Measurements from ENCODE around the gene HSD3B7. TPM values are rescaled to one million over a fixed set of nuclear protein-coding genes. Genes with fewer than 3 reads are reported as not detected.

Gene HSD3B7
- total RNA-seq, 1 donor from 2014 or later, result 11.5 TPM

GRCh38 chr16:30953511-30954124, 31.4 kb upstream of the HSD3B7 start:
- H3K4me3 ChIP-seq (ENCODE audit: low read depth, low read length), result no peak overlapping the region
- DNase-seq (ENCODE audit: low read depth), result no peak
- peak; percentile 80 for TF ChIP-seq CTCF (IDR thresholded peaks at IDR 0.05; ENCODE audit: insufficient read depth, low read length, poor library complexity, severe bottlenecking)
- H3K27me3 ChIP-seq (ENCODE audit: control insufficient read depth, insufficient read depth, low read length), result no peaks in the 10 kb centered on the region
- H3K36me3 ChIP-seq (ENCODE audit: control insufficient read depth, insufficient read depth, low read length), result peaks cover 1% of the 10 kb centered on the region

GRCh38 chr16:30954993-30955392, 30.0 kb upstream of the HSD3B7 start:
- TF ChIP-seq CTCF (IDR thresholded peaks at IDR 0.05; ENCODE audit: insufficient read depth, low read length, poor library complexity, severe bottlenecking), result no peak

GRCh38 chr16:30956601-30957455, 28.2 kb upstream of the HSD3B7 start:
- Histone ChIP-seq H3K4me3 (ENCODE audit: low read depth, low read length) (peak overlapping the region; percentile 86), H3K27me3 (ENCODE audit: control insufficient read depth, insufficient read depth, low read length) (no peaks in the 10 kb centered on the region), H3K36me3 (ENCODE audit: control insufficient read depth, insufficient read depth, low read length) (peaks cover 1% of the 10 kb centered on the region)
- TF ChIP-seq CTCF (IDR thresholded peaks at IDR 0.05; ENCODE audit: insufficient read depth, low read length, poor library complexity, severe bottlenecking), result peak; percentile 41
- peak; percentile 64 for DNase-seq (ENCODE audit: low read depth)

More at GRCh38 chr16:30954993-30955392, 30.0 kb upstream of the HSD3B7 start:
- peaks cover 1% of the 10 kb centered on the region for H3K36me3 ChIP-seq (ENCODE audit: control insufficient read depth, insufficient read depth, low read length)
- no peak overlapping the region for H3K4me3 ChIP-seq (ENCODE audit: low read depth, low read length)
- DNase-seq (ENCODE audit: low read depth), result no peak
- no peaks in the 10 kb centered on the region for H3K27me3 ChIP-seq (ENCODE audit: control insufficient read depth, insufficient read depth, low read length)

GRCh38 chr16:30957456-30958174, 27.4 kb upstream of the HSD3B7 start, which contains the start of gene SETD1A:
Gene SETD1A (plus strand): TSS chr16:30957754. CDS start chr16:30958732, 978 bp downstream.
- no peak for TF ChIP-seq CTCF (IDR thresholded peaks at IDR 0.05; ENCODE audit: insufficient read depth, low read length, poor library complexity, severe bottlenecking)
- peak; percentile 51 for DNase-seq (ENCODE audit: low read depth)
- Histone ChIP-seq H3K36me3 (ENCODE audit: control insufficient read depth, insufficient read depth, low read length) (peaks cover 1% of the 10 kb centered on the region), H3K27me3 (ENCODE audit: control insufficient read depth, insufficient read depth, low read length) (no peaks in the 10 kb centered on the region), H3K4me3 (ENCODE audit: low read depth, low read length) (peak within 1 kb of the TSS; percentile 86)

- Histone ChIP-seq H3K36me3 (ENCODE audit: control insufficient read depth, insufficient read depth, low read length) (no peaks in the 10 kb centered on the region), H3K27me3 (ENCODE audit: control insufficient read depth, insufficient read depth, low read length) (no peaks in the 10 kb centered on the region), H3K4me3 (ENCODE audit: low read depth, low read length) (peak overlapping the region; percentile 86)
- no peak for DNase-seq (ENCODE audit: low read depth)
- TF ChIP-seq CTCF (IDR thresholded peaks at IDR 0.05; ENCODE audit: insufficient read depth, low read length, poor library complexity, severe bottlenecking), result no peak
Measured at GRCh38 chr16:30958175-30959079, 26.6 kb upstream of the HSD3B7 start.

All from kidney epithelial cell (primary cell).